ENCODE results near the gene THSD7B. TPM values are rescaled to one million over a fixed set of nuclear protein-coding genes. Genes with fewer than 3 reads are reported as not detected.

The THSD7B gene
- total RNA-seq, 1 donor from 2014 or later = 9.8 TPM

- TF ChIP-seq, protein P1, sequence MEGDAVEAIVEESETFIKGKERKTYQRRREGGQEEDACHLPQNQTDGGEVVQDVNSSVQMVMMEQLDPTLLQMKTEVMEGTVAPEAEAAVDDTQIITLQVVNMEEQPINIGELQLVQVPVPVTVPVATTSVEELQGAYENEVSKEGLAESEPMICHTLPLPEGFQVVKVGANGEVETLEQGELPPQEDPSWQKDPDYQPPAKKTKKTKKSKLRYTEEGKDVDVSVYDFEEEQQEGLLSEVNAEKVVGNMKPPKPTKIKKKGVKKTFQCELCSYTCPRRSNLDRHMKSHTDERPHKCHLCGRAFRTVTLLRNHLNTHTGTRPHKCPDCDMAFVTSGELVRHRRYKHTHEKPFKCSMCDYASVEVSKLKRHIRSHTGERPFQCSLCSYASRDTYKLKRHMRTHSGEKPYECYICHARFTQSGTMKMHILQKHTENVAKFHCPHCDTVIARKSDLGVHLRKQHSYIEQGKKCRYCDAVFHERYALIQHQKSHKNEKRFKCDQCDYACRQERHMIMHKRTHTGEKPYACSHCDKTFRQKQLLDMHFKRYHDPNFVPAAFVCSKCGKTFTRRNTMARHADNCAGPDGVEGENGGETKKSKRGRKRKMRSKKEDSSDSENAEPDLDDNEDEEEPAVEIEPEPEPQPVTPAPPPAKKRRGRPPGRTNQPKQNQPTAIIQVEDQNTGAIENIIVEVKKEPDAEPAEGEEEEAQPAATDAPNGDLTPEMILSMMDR (conservative IDR thresholded peaks at IDR 0.05) = no peak
- Mint-ChIP-seq H3K4me3 (no peak overlapping the region), H3K36me3 (no peaks in the 10 kb centered on the region), H3K27me3 (no peaks in the 10 kb centered on the region), H3K4me1 (ENCODE audit: unreplicated experiment) (no peaks in the 10 kb centered on the region), H3K9me3 (no peaks in the 10 kb centered on the region), H3K27ac (no peak overlapping the region)
- no peak for DNase-seq (ENCODE audit: extremely low spot score, unreplicated experiment)
Observed at GRCh38 chr2:137405496-137405895, 640.2 kb downstream of the THSD7B start.

GRCh38 chr2:137411585-137411984, 646.2 kb downstream of the THSD7B start:
- peak overlapping the region; percentile 14 for H3K27ac Mint-ChIP-seq
- DNase-seq (ENCODE audit: extremely low spot score, unreplicated experiment) = no peak
- H3K4me1 Mint-ChIP-seq (ENCODE audit: unreplicated experiment) = no peaks in the 10 kb centered on the region
- H3K9me3 Mint-ChIP-seq = no peaks in the 10 kb centered on the region
- TF ChIP-seq, protein P1 (conservative IDR thresholded peaks at IDR 0.05) = no peak
- H3K27me3 Mint-ChIP-seq = no peaks in the 10 kb centered on the region
- no peaks in the 10 kb centered on the region for H3K36me3 Mint-ChIP-seq
- H3K4me3 Mint-ChIP-seq = peak overlapping the region; percentile 18

DNA sequence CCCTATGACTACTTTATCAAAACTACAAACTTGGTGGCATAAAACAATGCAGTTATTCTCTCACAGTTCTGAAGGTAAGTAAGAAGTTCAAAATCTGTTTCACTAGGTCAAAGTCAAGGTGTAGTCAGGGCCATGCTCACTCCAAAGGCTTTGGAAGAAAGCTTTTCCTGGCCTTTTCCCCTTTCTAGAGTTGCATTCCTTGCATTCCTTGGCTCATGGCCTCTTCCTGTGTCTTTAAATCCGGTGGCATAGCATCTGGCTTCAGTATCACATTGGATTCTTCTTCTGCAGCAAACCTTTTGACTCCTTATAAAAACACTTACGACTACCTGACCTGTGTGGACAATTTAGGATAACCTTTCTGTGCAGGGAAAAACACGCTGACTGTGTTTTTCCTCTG, 655.4 kb downstream of the THSD7B start:
- Mint-ChIP-seq H3K27ac (no peak overlapping the region), H3K9me3 (no peaks in the 10 kb centered on the region), H3K36me3 (no peaks in the 10 kb centered on the region), H3K27me3 (no peaks in the 10 kb centered on the region), H3K4me1 (ENCODE audit: unreplicated experiment) (no peaks in the 10 kb centered on the region), H3K4me3 (no peak overlapping the region)
- TF ChIP-seq, protein P1 (conservative IDR thresholded peaks at IDR 0.05) = no peak
- DNase-seq (ENCODE audit: extremely low spot score, unreplicated experiment) = no peak

DNA sequence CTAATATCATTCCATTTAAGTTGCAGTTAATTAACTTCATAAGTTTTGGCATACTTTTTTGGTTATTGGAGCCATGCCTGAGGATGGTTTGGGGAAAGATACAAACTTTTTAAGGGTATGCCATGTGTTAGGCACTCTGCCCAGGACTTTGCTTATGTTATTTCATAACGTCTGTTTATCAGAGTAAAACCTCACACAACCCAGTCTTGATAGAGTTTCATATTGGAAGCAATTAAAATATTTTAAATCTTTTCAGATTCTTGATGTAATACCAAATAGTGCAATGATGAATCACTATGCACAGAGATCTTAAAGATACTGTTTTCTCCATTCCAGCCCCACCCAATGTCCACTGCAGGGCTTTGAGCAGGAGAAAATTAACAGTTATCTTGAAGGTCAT, 669.8 kb downstream of the THSD7B start:
- H3K9me3 Mint-ChIP-seq = no peaks in the 10 kb centered on the region
- DNase-seq (ENCODE audit: extremely low spot score, unreplicated experiment) = no peak
- no peak overlapping the region for H3K27ac Mint-ChIP-seq
- H3K4me3 Mint-ChIP-seq = no peak overlapping the region
- TF ChIP-seq, protein P1 (conservative IDR thresholded peaks at IDR 0.05) = no peak
- H3K36me3 Mint-ChIP-seq = no peaks in the 10 kb centered on the region
- H3K4me1 Mint-ChIP-seq (ENCODE audit: unreplicated experiment) = peaks cover 4% of the 10 kb centered on the region
- H3K27me3 Mint-ChIP-seq = no peaks in the 10 kb centered on the region

GRCh38 chr2:137437386-137437785, 672.0 kb downstream of the THSD7B start:
- TF ChIP-seq, protein P1 (conservative IDR thresholded peaks at IDR 0.05) = no peak
- Mint-ChIP-seq H3K36me3 (no peaks in the 10 kb centered on the region), H3K27me3 (no peaks in the 10 kb centered on the region), H3K4me3 (no peak overlapping the region), H3K9me3 (no peaks in the 10 kb centered on the region), H3K27ac (no peak overlapping the region), H3K4me1 (ENCODE audit: unreplicated experiment) (peaks cover 4% of the 10 kb centered on the region)
- DNase-seq (ENCODE audit: extremely low spot score, unreplicated experiment) = no peak

DNA sequence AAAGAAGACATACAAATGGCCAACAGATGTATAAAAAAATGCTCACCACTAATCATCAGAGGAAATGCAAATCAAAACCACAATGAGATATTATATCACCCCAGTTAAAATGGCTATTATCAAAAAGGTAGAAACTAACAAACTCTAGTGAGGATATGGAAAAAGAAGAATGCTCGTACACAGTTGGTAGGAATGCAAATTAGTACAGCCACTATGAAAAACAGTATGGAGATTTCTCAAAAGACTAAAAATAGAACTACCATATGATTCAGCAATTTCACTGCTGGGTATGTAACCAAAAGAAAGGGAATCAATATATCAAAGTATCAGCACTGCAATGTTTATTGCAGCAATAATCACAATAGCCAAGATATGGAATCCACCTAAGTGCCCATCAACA, 679.6 kb downstream of the THSD7B start:
- Mint-ChIP-seq H3K4me1 (ENCODE audit: unreplicated experiment) (no peaks in the 10 kb centered on the region), H3K27me3 (no peaks in the 10 kb centered on the region), H3K9me3 (no peaks in the 10 kb centered on the region), H3K27ac (no peak overlapping the region), H3K4me3 (no peak overlapping the region), H3K36me3 (no peaks in the 10 kb centered on the region)
- TF ChIP-seq, protein P1 (conservative IDR thresholded peaks at IDR 0.05) = no peak
- DNase-seq (ENCODE audit: extremely low spot score, unreplicated experiment) = no peak

Measured in type B pancreatic cell (in vitro differentiated cells).